ENCODE data around the gene TBC1D4.

TBC1D4 gene

GRCh38 chr13:75489502-75490263 lies 7.7 kb upstream of the TBC1D4 start:
- no peak for DNase-seq (ENCODE audit: low read depth in 2 of 2)

GRCh38 chr13:75486146-75487062 lies 4.4 kb upstream of the TBC1D4 start:
- no peak for DNase-seq (ENCODE audit: low read depth in 2 of 2)

GRCh38 chr13:75485286-75486062 lies 3.5 kb upstream of the TBC1D4 start:
- DNase-seq (ENCODE audit: low read depth in 2 of 2), result no peak

GRCh38 chr13:75482820-75483079 lies 781 bp upstream of the TBC1D4 start:
- no peak for DNase-seq (ENCODE audit: low read depth in 2 of 2)

- DNase-seq (ENCODE audit: low read depth in 2 of 2), result no peak
These were observed 546 bp downstream of the TBC1D4 start for GRCh38 chr13:75481176-75482069.

GRCh38 chr13:75480671-75481175 lies 1.2 kb downstream of the TBC1D4 start:
- DNase-seq (ENCODE audit: low read depth in 2 of 2), result no peak

- DNase-seq (ENCODE audit: low read depth in 2 of 2), result no peak
These were observed 2.7 kb downstream of the TBC1D4 start for GRCh38 chr13:75479102-75479740.

GRCh38 chr13:75478659-75479058 lies 3.3 kb downstream of the TBC1D4 start:
- DNase-seq (ENCODE audit: low read depth in 2 of 2), result no peak

- DNase-seq (ENCODE audit: low read depth in 2 of 2), result no peak
These were observed 7.0 kb downstream of the TBC1D4 start for GRCh38 chr13:75474956-75475355.

GRCh38 chr13:75473468-75473867 lies 8.5 kb downstream of the TBC1D4 start:
- no peak for DNase-seq (ENCODE audit: low read depth in 2 of 2)

- no peak for DNase-seq (ENCODE audit: low read depth in 2 of 2)
These were observed 11.3 kb downstream of the TBC1D4 start for GRCh38 chr13:75470676-75471075.

- DNase-seq (ENCODE audit: low read depth in 2 of 2), result no peak
These were observed 12.9 kb downstream of the TBC1D4 start for GRCh38 chr13:75469047-75469446.

GRCh38 chr13:75468602-75469001 lies 13.4 kb downstream of the TBC1D4 start:
- no peak for DNase-seq (ENCODE audit: low read depth in 2 of 2)

- no peak for DNase-seq (ENCODE audit: low read depth in 2 of 2)
These were observed 13.9 kb downstream of the TBC1D4 start for GRCh38 chr13:75468098-75468497.

- no peak for DNase-seq (ENCODE audit: low read depth in 2 of 2)
These were observed 14.8 kb downstream of the TBC1D4 start for GRCh38 chr13:75467040-75467728.

- DNase-seq (ENCODE audit: low read depth in 2 of 2), result no peak
These were observed 16.7 kb downstream of the TBC1D4 start for GRCh38 chr13:75465236-75465635.

GRCh38 chr13:75461314-75461713 lies 20.7 kb downstream of the TBC1D4 start:
- DNase-seq (ENCODE audit: low read depth in 2 of 2), result no peak

GRCh38 chr13:75460644-75461043 lies 21.3 kb downstream of the TBC1D4 start:
- no peak for DNase-seq (ENCODE audit: low read depth in 2 of 2)

GRCh38 chr13:75458696-75459422 lies 23.1 kb downstream of the TBC1D4 start:
- no peak for DNase-seq (ENCODE audit: low read depth in 2 of 2)

Data from stimulated activated CD8-positive, alpha-beta memory T cell treated with anti-CD3 and anti-CD28 coated beads, Interleukin-7, amount 100 ng/mL, for 1 hour (primary cell).